Measurements from ENCODE around the gene DNAJC17.

The DNAJC17 gene

GRCh38 chr15:40803688-40804087 is 3.6 kb downstream of the DNAJC17 start:
- no peak for DNase-seq (ENCODE audit: extremely low read depth, low read depth)
- no peak for TF ChIP-seq CTCF (IDR thresholded peaks at IDR 0.05; ENCODE audit: low read depth, low read length)

DNA sequence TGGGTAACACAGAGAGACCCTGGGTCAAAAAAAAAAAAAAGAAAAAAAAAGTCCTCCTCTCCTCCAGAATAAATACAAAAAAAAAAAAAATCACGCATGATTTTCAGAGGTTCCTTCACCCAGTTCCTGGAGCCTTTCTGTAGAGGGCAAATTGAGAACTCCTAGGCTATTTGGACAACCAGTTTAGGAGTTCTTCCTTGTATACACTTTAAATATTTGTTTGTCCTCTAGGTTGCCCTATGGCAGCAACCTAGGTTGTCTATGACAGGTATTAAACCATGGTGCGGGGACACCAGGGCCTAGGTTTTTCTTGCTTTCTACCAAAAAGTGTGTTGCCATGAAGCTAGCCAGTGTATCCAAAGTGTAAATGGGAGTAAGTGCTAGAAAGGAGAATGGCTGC is 4.2 kb downstream of the DNAJC17 start:
- no peak for TF ChIP-seq CTCF (IDR thresholded peaks at IDR 0.05; ENCODE audit: low read depth, low read length)
- no peak for DNase-seq (ENCODE audit: extremely low read depth, low read depth)

DNA sequence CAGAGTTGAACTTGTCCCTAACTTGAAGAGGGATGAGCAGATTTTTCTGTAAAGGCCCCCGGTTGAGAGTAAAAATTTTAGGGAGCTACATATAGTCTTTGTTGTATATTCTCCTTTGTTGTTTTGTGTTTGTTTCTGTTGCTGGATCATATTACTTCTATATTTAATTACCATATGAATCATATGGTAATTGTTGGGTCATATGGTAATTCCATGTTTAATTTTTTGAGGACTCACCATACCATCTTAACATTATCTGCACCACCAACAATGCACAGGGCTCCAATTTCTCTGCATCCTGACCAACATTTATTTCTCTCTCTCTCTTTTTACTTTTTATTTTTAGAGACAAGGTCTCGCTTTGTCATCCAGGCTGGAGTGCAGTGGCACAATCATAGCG is 7.8 kb downstream of the DNAJC17 start:
- TF ChIP-seq CTCF (IDR thresholded peaks at IDR 0.05; ENCODE audit: low read depth, low read length), result no peak
- DNase-seq (ENCODE audit: extremely low read depth, low read depth), result no peak

DNA sequence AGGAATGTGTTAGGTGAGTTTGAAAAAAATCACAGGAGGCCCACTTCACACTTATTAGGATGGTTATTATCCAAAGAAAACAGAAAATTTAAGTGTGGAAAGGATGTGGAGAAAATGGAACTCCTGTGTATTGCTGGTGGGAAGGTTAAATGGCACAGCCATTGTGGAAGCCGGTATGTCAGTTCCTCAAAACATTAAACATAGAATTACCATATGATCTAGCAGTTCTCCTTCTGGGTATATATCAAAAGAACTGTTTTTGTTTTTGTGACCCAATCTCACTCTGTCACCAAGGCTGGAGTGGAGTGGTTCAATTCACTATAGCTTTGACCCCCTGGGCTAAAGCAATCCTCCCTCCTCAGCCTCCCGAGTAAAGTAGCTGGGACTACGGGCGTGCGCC is 10.8 kb downstream of the DNAJC17 start:
- no peak for TF ChIP-seq CTCF (IDR thresholded peaks at IDR 0.05; ENCODE audit: low read depth, low read length)
- DNase-seq (ENCODE audit: extremely low read depth, low read depth), result no peak

DNA sequence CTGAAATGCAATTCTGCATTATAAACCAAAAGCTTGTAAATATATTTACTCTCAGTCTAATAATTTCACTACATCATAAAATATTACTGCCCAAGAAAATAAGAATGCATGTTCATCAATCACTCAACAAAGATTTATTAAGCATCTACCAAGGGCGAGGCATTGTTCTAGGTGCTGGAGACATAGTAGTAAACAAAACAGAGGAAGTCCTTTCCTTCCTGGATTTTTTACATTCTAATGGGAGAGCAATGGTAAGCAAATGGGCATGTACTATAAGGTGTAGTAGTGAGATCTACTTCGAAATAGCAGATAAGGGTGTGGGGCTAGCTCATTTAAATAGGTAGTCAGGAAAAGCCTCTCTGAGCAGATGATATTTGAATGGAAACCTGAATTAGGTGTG is 11.2 kb downstream of the DNAJC17 start:
- DNase-seq (ENCODE audit: extremely low read depth, low read depth), result no peak
- no peak for TF ChIP-seq CTCF (IDR thresholded peaks at IDR 0.05; ENCODE audit: low read depth, low read length)

GRCh38 chr15:40793216-40793989 is 13.9 kb downstream of the DNAJC17 start:
- peak; percentile 75 for DNase-seq (ENCODE audit: extremely low read depth, low read depth)
- TF ChIP-seq CTCF (IDR thresholded peaks at IDR 0.05; ENCODE audit: low read depth, low read length), result no peak

- no peak for TF ChIP-seq CTCF (IDR thresholded peaks at IDR 0.05; ENCODE audit: low read depth, low read length)
- DNase-seq (ENCODE audit: extremely low read depth, low read depth), result no peak
Measured at GRCh38 chr15:40792394-40792793, 14.9 kb downstream of the DNAJC17 start.
